NCI-H774 (cell line): ENCODE data around the gene CLEC19A.

Experiments
- DNase-seq: peaks from one replicate; lab custom pipeline; 2025; lab: John Stamatoyannopoulos, UW

CLEC19A gene

DNA sequence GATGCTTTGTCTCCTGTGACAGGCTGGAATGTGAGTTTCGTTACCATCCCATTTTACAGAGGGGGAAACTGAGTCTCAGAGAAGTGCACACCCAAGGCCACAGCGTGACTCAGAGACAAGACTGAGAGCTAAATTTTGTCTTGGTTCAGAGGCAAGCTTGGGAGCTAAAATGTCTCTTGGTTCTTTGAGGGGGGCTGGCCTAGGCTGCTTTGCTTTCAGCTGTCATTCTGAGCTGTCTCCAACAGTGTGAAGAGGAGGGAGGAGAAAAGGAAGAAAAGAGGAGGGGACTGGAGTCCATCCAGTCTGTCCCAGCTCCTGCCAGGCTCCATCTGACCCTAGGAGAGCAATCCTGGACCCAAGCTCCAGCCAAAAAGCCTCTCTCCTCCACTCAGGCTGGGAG, at the start of gene CLEC19A:
CLEC19A (plus strand) TSS at position 301 of the 400 bp plus-strand sequence. CDS start 121 bp downstream, outside the sequence.
- no peak for DNase-seq

- DNase-seq = no peak
Measured at GRCh38 chr16:19235886-19236285, 49.6 kb upstream of the CLEC19A start.

DNA sequence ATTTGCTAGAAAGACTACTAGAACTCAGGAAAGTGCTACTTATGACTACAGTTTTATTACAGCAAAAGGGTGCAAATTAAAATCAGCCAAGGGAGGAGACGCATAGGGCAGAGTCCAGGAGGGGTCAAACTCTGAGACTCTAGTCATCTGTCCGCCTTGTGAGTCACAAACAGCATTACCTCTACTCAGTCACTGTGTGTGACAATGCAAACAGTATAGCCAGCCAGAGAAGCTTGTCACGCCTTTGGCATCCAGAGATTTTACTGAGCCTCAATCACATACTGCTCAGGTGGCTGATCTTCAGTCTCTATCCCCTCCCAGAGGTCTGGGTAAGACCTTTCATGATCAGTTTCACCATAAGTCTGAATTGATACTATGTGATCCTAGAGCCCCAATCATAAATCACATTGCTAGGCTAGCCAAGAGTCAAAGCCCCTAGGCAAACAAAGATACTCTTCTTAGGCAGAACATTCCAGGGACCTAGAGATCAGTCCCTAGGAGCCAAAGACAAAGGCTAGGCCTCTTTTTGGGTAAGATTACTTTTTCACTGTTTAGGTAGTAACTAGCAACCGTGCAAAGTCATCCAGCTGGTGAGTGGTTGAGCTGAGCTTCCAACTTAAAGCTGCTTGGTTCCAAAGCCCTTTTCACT, 48.8 kb upstream of the CLEC19A start:
- no peak for DNase-seq

- DNase-seq = no peak
Measured at GRCh38 chr16:19238406-19238805, 47.1 kb upstream of the CLEC19A start.

GRCh38 chr16:19239511-19240155, 45.9 kb upstream of the CLEC19A start:
- no peak for DNase-seq

DNA sequence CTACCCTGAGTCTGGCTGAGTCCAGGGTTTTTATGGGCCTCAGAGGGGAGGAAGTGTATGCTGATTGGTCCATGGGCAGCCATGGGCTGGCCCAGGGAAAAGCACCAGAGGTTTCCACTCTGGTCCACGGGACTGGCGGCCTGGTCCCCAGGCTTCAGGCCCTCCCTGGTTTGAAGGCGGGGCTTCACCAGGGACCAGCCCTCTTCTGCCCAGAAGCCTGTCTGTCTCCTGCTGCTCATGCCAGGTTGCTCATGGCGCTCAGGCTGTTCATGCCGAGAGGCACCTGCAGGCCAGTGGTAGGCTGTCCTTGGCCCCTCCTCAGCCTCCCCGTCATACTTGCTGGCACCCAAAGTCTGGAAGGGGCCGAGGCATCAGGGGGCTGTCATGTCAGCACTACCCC, 45.0 kb upstream of the CLEC19A start:
- no peak for DNase-seq

- no peak for DNase-seq
Measured at GRCh38 chr16:19241512-19241911, 44.0 kb upstream of the CLEC19A start.

DNA sequence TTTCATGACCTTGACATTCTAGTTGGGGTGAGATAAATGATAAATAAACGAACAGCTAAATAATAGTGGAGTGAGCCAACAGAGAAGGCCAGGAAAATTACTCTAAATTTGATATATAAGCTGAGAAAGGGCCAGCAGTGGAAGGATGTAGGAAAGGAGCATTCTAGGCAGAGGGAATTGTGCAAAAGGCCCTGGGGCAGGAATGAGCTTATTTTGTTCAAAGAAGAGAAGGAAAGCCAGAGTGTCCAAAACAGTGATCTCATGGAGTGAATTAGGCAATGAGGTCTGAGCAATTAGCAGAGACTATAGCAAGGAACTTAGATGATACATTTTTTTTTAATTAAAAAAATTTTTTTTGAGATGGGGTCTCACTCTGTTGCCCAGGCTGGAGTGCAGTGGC, 43.3 kb upstream of the CLEC19A start:
- no peak for DNase-seq

DNA sequence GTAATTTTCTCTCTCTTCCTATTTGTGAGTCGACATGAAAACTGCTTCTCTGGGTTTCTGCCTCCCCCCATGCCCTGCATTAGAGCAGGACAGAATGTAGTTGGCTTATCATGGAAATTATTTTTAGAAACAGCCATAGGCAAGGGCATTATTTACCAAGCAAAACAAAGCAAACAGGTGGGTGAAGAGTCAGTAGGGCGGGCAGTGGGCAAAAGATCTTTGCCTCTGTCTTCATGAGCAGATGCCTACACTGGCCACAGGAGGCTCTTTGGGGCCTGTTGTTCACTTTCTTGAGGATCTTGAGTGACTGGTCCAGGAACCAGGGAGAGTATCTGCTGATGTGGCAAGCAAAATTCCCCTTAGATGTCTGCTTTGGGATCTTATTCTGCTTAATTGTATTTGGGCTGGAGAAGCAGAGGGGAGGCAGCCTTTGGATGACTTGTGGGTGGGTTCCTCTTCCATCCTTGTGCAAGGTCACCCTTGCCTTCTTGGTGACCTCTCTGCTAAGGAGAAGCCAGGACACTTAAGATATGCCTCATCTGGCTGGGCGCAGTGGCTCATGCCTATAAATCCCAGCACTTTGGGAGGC, 42.5 kb upstream of the CLEC19A start:
- no peak for DNase-seq

DNA sequence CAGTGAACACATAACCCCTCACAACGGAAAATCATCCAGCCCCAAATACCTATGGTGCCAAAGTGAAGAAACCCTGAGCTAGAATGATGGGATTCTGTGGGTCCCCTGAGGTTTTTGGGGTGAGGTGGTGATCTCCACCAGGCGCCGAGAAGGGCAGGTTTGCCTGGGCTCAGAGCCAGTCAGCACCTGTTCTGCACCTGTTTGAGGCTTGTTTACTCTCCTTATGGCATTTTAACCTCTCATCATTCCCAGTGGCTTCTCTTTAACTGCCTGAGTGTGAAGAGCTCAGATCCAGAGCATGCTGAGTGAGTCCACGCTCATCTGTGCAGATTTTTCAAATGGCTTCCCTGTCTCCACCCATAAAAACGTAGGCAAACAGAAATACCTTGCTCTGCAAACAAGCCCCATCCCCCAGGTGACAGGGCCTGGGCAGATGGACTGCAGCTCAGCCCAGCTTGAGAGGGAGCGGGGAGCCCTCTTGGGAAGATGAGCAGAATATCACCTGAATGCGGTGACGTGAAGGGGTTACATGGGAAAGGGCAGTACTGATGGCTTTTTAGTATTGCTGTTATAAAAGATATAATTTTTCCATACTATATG, 40.1 kb upstream of the CLEC19A start:
- DNase-seq = peak; percentile 90

GRCh38 chr16:19252904-19253303, 32.6 kb upstream of the CLEC19A start:
- no peak for DNase-seq

DNA sequence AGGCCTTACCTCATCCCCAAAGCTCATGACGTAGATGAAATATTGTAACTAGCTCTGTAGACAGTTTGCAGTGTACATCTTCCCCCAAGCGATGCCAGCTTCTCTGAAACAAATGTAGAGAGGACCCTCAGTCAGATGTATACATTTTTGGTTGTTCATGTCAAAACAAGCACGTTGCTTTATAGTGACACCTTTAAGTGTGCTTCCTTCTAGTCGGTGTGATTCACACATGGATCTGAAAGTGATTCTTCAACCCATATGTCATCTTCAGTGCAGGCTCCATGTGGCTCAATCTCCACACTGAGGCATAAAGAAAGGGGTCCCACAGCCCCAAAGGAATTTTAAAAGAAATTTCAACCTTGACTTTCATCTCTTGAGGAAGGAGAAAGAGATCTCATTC, 30.9 kb upstream of the CLEC19A start:
- no peak for DNase-seq

- DNase-seq = no peak
Measured at GRCh38 chr16:19264123-19264673, 21.3 kb upstream of the CLEC19A start.

DNA sequence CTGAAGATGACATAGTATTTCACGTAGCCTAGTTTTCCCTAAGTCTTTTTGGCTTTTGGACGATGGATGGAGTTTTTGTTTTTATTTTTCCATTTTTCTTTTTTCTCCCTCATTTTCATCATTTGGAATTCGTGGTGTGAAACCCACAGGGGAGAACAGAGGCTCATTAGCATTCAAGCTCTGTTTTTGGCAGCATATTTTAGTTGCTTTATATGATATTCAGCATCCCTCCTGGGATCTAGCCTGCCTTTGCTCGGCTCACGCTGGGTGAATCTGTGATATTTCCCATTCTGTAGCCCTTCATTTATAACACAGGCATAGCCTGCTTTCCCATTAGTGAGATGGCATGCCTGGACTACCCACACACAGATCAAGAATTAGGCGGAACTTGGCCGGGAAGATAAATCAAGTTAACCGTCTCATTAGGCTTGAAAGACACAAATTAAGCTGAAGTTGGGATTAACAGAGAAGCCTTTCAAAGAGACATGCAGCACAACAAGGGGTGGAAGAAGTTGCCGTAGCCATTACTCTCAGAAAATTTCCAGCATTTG, 20.1 kb upstream of the CLEC19A start:
- no peak for DNase-seq

GRCh38 chr16:19266774-19267173, 18.8 kb upstream of the CLEC19A start:
- DNase-seq = no peak

- no peak for DNase-seq
Measured at GRCh38 chr16:19269098-19269497, 16.4 kb upstream of the CLEC19A start.

DNA sequence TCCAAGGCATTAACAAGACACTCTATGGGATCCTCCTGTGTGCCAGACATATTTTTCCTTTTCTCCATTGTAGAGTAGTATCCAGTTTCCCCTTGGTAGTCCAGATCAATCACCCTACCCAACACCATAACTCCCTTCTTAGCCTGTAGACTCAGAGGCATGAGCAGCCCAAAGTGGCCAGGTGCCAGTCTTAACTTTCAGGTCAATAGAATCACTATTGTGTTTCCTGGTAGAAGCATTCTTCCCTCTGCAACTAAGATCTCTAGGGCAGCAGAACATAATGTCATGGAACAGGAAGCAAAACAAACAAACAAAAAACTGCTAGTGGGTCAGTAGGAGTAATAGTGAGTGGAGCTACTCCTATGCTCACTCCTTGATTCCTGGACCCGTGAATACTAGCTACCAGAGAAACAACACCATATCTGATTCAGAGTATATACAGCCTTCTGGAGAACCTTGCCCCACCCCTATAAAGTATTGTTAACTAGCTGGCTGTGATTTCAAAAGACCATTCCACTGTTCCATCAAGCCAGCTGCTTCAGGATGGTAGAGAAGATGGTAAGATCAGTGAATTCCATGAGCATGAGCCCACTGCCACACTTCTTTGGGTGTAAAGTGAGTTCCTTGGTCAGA, 11.2 kb upstream of the CLEC19A start:
- DNase-seq = no peak

- DNase-seq = no peak
Measured at GRCh38 chr16:19278403-19278802, 7.1 kb upstream of the CLEC19A start.

DNA sequence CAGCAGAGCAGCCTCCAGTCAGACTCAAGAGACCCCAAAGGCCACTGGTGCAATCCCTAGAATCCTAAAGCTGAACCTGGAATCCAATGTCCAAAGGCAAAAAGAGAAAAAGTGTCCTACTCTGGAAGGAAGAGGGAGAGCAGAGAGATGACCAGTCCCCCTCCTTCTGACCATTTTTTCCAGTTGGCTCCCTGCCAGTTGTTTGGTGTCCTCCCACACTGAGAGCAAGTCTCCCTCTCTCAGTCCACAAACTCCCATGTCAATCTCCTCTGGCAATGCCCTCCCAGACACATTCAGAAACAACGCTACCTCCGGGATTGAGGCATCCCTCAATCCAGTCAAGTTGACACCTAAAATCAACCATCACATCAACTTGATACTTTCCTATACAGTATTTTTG, 4.3 kb upstream of the CLEC19A start:
- no peak for DNase-seq

- no peak for DNase-seq
Measured at GRCh38 chr16:19282101-19282500, 3.4 kb upstream of the CLEC19A start.

DNA sequence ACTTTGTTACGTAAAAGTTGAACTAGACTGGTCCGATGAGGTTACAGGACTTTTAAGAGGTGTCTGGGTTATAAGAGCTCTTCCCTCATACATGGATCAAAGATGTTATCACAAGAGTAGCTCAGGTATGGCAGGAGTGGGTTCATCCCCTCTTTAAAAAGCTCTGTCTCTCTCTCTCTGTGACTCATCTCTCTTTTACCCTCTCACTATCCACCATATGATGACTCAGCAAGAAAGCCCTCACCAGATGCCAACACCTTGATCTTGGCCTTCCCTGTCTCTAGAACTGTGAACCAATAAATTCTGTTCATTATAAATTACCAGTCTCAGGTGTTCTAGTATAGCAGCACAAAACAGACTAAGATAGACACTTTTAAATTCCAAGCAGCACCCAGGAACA, 1.9 kb upstream of the CLEC19A start:
- DNase-seq = no peak

DNA sequence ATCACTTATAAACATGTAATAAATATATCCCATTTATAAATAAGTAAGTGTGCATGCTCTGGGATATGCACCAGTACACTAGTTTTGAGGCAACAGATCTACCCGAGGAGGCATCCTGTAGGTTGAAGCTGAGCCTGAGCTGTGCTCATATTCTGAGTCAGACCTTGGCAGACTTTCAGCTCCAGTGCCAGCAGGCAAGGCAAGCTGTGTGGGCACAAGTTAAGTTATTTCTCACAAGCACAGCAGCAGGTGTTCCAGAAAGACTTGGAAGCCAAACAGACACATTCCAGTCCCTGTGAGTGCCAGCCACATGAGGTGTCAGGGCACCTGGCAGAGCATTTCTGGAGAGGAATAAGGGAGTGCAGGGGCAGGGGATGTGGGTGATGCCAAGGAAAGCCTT, 1.3 kb upstream of the CLEC19A start:
- peak; percentile 30 for DNase-seq
